ENCODE measurements around the gene SPOCK2.

GRCh38 chr10:72096115-72097000 is 8.0 kb upstream of the SPOCK2 start:
- TF ChIP-seq PBX3 (CRISPR knock-in tag; IDR thresholded peaks at IDR 0.05): no peak
- no peak for TF ChIP-seq YY1 (tag by site-specific recombination; IDR thresholded peaks at IDR 0.05)
- no peak for TF ChIP-seq ZNF114 (tag by site-specific recombination; IDR thresholded peaks at IDR 0.05)
- TF ChIP-seq GLI4 (tag by site-specific recombination; IDR thresholded peaks at IDR 0.05): no peak
- no peak for TF ChIP-seq ZNF157 (tag by site-specific recombination; IDR thresholded peaks at IDR 0.05)
- peak; percentile 82 for TF ChIP-seq GLIS1 (tag by site-specific recombination; IDR thresholded peaks at IDR 0.05)
- TF ChIP-seq ZNF830 (tag by site-specific recombination; IDR thresholded peaks at IDR 0.05; ENCODE audit: low read depth): no peak
